Keratinocyte (primary cell): ENCODE results near the gene HDAC9. TPM values are rescaled to one million over a fixed set of nuclear protein-coding genes. Genes with fewer than 3 reads are reported as not detected.

ENCODE experiments used
- DNase-seq: peaks from one replicate; pipeline ENCODE4 v3.0.0-alpha.2; 2011; ENCODE audit warnings: low read depth, missing footprints, low spot score
- FAIRE-seq: peaks from 2 replicates; lab custom pipeline; 2011; peaks lifted over from hg19 to GRCh38; lab: Jason Lieb, UNC
- H2AFZ ChIP-seq: 2 replicates; pipeline ENCODE4 v1.6.0; 2012; ENCODE audit warnings: low read length, control low read depth, inconsistent platforms; ENCODE audit not compliant: control insufficient read depth
- H3K27ac ChIP-seq: 2 replicates; pipeline ENCODE4 v1.5.1; 2011; ENCODE audit warnings: low read length; ENCODE audit not compliant: control insufficient read depth, insufficient read depth
- H3K27me3 ChIP-seq: 3 replicates; pipeline ENCODE4 v1.6.0; 2011; ENCODE audit warnings: low read length; ENCODE audit not compliant: control insufficient read depth, insufficient read depth; ENCODE audit errors: extremely low read depth
- H3K36me3 ChIP-seq, 2 experiments: 2 replicates in 1 of 2; 3 replicates in 1 of 2; pipeline ENCODE4 v1.5.1; 2011; ENCODE audit warnings: low read length in 2 of 2, mild to moderate bottlenecking in 1 of 2; ENCODE audit not compliant: control insufficient read depth in 2 of 2, insufficient read depth in 2 of 2; ENCODE audit errors: extremely low read depth in 1 of 2
- H3K4me1 ChIP-seq: 3 replicates; pipeline ENCODE4 v1.5.1; 2011; ENCODE audit warnings: low read length; ENCODE audit not compliant: control insufficient read depth, insufficient read depth; ENCODE audit errors: extremely low read depth
- H3K4me2 ChIP-seq: 3 replicates; pipeline ENCODE4 v1.6.0; 2011; ENCODE audit warnings: low read depth, low read length; ENCODE audit not compliant: control insufficient read depth, insufficient read depth; ENCODE audit errors: extremely low read depth
- H3K4me3 ChIP-seq, 3 experiments: fragments of 200-600 bp in 1 of 3; sonication (generic) in 1 of 3; 2 replicates in 2 of 3; 3 replicates in 1 of 3; pipeline ENCODE4 v1.5.1; 2011 to 2016; ENCODE audit warnings: low read length in 3 of 3, mild to moderate bottlenecking in 3 of 3, control low read depth in 2 of 3, inconsistent platforms in 1 of 3, low read depth in 1 of 3, mixed read lengths in 1 of 3, mixed run types in 1 of 3, moderate library complexity in 1 of 3; ENCODE audit not compliant: control insufficient read depth in 2 of 3, insufficient read depth in 2 of 3; ENCODE audit errors: extremely low read depth in 1 of 3
- H3K79me2 ChIP-seq: 2 replicates; pipeline ENCODE4 v1.6.0; 2012; ENCODE audit warnings: low read length; ENCODE audit not compliant: control insufficient read depth, insufficient read depth
- H3K9ac ChIP-seq: 3 replicates; pipeline ENCODE4 v1.6.0; 2011; ENCODE audit warnings: low read length; ENCODE audit not compliant: control insufficient read depth, insufficient read depth; ENCODE audit errors: extremely low read depth
- H3K9me1 ChIP-seq: 3 replicates; pipeline ENCODE4 v1.6.0; 2011; ENCODE audit warnings: low read length; ENCODE audit not compliant: control insufficient read depth, insufficient read depth; ENCODE audit errors: extremely low read depth
- H3K9me3 ChIP-seq: 2 replicates; pipeline ENCODE4 v1.5.1; 2012; ENCODE audit warnings: low read depth, low read length; ENCODE audit not compliant: control insufficient read depth
- H4K20me1 ChIP-seq: 3 replicates; pipeline ENCODE4 v1.6.0; 2011; ENCODE audit warnings: low read length; ENCODE audit not compliant: control insufficient read depth, insufficient read depth; ENCODE audit errors: extremely low read depth
- EZH2 ChIP-seq: IDR thresholded peaks from one replicate; pipeline ENCODE4 v1.6.1; 2012; ENCODE audit warnings: inconsistent platforms, mild to moderate bottlenecking, low read length, moderate library complexity
- dilution Hi-C: fragments of 300-500 bp; cut with MboI; formaldehyde crosslinking; loops from one replicate; pipeline ENCODE4 v1.7.0; 2020; ENCODE audit warnings: low sequenced_read_pairs; ENCODE audit not compliant: extremely low pct_ligation_motif_present
- polyA plus RNA-seq, 5 experiments: library from polyadenylated mRNA; depleted of rRNA in 3 of 5; stranded (reverse) in 3 of 5; stranded (forward) in 1 of 5; unstranded in 1 of 5; fragments of >200 nt; gene quantifications; 1 replicate in 1 of 5; 2 replicates in 3 of 5; 3 replicates in 1 of 5; pipeline versions ENCODE4 v1.2.1 to v1.2.3, GENCODE V29; 2011 to 2012; ENCODE audit warnings: missing spikeins in 2 of 5, low read depth in 1 of 5, low replicate concordance in 1 of 5
- TF ChIP-seq, protein P1 (sequence below), 3 experiments: IDR thresholded peaks in 1 of 3; conservative IDR thresholded peaks in 1 of 3; optimal IDR thresholded peaks in 1 of 3; 2 replicates in 2 of 3; 3 replicates in 1 of 3; pipeline versions ENCODE3 to v1.5.1; 2011; ENCODE audit warnings: low read length in 3 of 3, mild to moderate bottlenecking in 3 of 3, moderate library complexity in 2 of 3, control low read depth in 1 of 3, inconsistent platforms in 1 of 3; ENCODE audit not compliant: insufficient read depth in 2 of 3; ENCODE audit errors: extremely low read depth in 1 of 3

Gene HDAC9
- polyA plus RNA-seq, 1 donor (not counting 4 experiments of a cell fraction or from before 2014, with no cell fraction given), result 24.6 TPM

DNA sequence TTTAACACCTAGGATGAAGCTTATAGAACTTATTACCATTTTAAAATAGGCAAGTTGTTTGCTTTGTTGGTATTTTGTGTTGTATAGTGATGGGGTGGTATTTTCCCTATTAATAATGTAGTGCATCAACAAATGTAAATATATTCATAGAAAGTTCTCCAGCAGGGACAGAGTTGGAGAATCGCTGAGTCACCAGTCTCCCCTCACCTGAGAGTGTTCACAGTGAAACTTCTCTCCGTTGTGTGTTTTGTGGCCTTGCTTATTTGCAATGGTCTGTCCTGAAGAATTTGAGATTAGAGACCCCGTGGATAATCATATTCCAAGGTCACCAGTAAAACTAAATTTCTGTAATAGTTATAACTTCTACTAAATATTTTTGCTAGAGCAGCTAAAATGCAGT is 51.0 kb downstream of the HDAC9 start:
- no peak for FAIRE-seq
- no peak overlapping the region for H3K27ac ChIP-seq
- DNase-seq, result no peak

DNA sequence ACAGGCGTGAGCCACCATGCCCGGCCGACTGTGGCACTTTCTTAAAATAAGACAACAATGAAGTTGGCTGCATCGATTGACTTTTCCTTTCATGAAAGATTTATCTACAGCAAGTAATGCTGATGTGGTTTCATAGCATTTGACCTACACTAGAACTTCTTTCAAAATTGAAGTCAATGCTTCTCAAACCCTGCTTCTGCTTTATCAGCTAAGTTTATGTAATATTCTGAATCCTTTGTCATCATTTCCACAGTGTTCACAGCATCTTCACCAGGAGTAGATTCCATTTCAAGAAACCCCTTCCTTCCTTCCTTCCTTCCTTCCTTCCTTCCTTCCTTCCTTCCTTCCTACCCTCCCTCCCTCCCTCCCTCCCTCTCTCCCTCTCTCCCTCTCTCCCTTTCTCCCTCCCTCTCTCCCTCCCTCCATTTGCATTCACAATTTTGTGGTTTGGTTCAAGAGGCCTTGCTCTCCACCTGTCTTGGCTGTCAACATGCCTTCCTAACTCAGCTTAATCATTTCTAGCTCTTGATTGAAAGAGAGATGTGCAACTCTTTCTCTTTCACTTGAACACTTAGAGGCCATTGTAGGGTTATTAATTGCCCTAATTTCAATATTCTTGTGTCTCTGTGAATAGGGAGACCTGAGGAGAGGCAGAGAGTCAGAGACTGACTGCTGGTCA is 52.1 kb downstream of the HDAC9 start:
- H3K9me1 ChIP-seq, result no peaks in the 10 kb centered on the region
- H3K4me3 ChIP-seq, result no peak overlapping the region
- H3K4me1 ChIP-seq, result no peaks in the 10 kb centered on the region
- no peak overlapping the region for H3K4me2 ChIP-seq
- peaks cover 7% of the 10 kb centered on the region for H3K79me2 ChIP-seq
- DNase-seq, result no peak
- H3K27me3 ChIP-seq, result no peaks in the 10 kb centered on the region
- FAIRE-seq, result no peak
- TF ChIP-seq, protein P1, sequence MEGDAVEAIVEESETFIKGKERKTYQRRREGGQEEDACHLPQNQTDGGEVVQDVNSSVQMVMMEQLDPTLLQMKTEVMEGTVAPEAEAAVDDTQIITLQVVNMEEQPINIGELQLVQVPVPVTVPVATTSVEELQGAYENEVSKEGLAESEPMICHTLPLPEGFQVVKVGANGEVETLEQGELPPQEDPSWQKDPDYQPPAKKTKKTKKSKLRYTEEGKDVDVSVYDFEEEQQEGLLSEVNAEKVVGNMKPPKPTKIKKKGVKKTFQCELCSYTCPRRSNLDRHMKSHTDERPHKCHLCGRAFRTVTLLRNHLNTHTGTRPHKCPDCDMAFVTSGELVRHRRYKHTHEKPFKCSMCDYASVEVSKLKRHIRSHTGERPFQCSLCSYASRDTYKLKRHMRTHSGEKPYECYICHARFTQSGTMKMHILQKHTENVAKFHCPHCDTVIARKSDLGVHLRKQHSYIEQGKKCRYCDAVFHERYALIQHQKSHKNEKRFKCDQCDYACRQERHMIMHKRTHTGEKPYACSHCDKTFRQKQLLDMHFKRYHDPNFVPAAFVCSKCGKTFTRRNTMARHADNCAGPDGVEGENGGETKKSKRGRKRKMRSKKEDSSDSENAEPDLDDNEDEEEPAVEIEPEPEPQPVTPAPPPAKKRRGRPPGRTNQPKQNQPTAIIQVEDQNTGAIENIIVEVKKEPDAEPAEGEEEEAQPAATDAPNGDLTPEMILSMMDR (optimal IDR thresholded peaks at IDR 0.05 in 1 of 3, IDR thresholded peaks at IDR 0.05 in 1 of 3, conservative IDR thresholded peaks at IDR 0.05 in 1 of 3; ENCODE audit: extremely low read depth in 1 of 3, insufficient read depth in 2 of 3, low read length in 3 of 3), result no peak
- TF ChIP-seq EZH2, result no peak
- dilution Hi-C loops, result no loop called here
- no peak overlapping the region for H3K27ac ChIP-seq
- no peaks in the 10 kb centered on the region for H3K9me3 ChIP-seq
- no peaks in the 10 kb centered on the region for H4K20me1 ChIP-seq
- no peak overlapping the region for H2AFZ ChIP-seq
- peaks cover 4 to 8% of the 10 kb centered on the region in 2 experiments for H3K36me3 ChIP-seq
- no peak overlapping the region for H3K9ac ChIP-seq

More for the DNA sequence above, 51.0 kb downstream of the HDAC9 start:
- Histone ChIP-seq H3K9ac (no peak overlapping the region), H3K79me2 (peaks cover 10% of the 10 kb centered on the region), H3K9me3 (no peaks in the 10 kb centered on the region), H4K20me1 (no peaks in the 10 kb centered on the region), H3K36me3 (peaks cover 4 to 8% of the 10 kb centered on the region in 2 experiments), H3K4me1 (no peaks in the 10 kb centered on the region), H3K4me2 (no peak overlapping the region), H3K4me3 (no peak overlapping the region), H3K27me3 (no peaks in the 10 kb centered on the region), H2AFZ (no peak overlapping the region), H3K9me1 (no peaks in the 10 kb centered on the region)
- dilution Hi-C loops, result no loop called here
- TF ChIP-seq, protein P1 (optimal IDR thresholded peaks at IDR 0.05 in 1 of 3, IDR thresholded peaks at IDR 0.05 in 1 of 3, conservative IDR thresholded peaks at IDR 0.05 in 1 of 3; ENCODE audit: extremely low read depth in 1 of 3, insufficient read depth in 2 of 3, low read length in 3 of 3), result no peak
- TF ChIP-seq EZH2, result no peak
